SJSA1 (cell line): ENCODE data around the gene PTPN18. TPM values are rescaled to one million over a fixed set of nuclear protein-coding genes. Genes with fewer than 3 reads are reported as not detected.
A peak's percentile ranks its signal among the peaks of the same experiment; 100 is the strongest.
"Not testable (repeated sequence)": the region's sequence is repeated elsewhere in the genome, so short reads cannot be mapped to it uniquely, and the experiment has no call there.

Experiments
- DNase-seq, 2 experiments: peaks; one replicate each; pipeline ENCODE4 v3.0.0-alpha.2; 2015 to 2020; ENCODE audit warnings: low spot score in 2 of 2, low read depth in 1 of 2
- H3K27ac ChIP-seq: fragments of 250-450 bp; sonication (Bioruptor Pico); 2 replicates; pipeline ENCODE4 v1.5.1; 2020; ENCODE audit warnings: mild to moderate bottlenecking, moderate library complexity
- H3K27me3 ChIP-seq: fragments of 250-450 bp; sonication (Bioruptor Pico); replicated peaks from 2 replicates; pipeline ENCODE4 v1.5.1; 2020; ENCODE audit warnings: mild to moderate bottlenecking, moderate library complexity
- H3K36me3 ChIP-seq: fragments of 250-450 bp; sonication (Bioruptor Pico); 2 replicates; pipeline ENCODE4 v1.5.1; 2020; ENCODE audit warnings: mild to moderate bottlenecking
- H3K4me1 ChIP-seq: fragments of 250-450 bp; sonication (Bioruptor Pico); replicated peaks from 2 replicates; pipeline ENCODE4 v1.6.1; 2021; ENCODE audit warnings: mild to moderate bottlenecking
- H3K4me3 ChIP-seq: fragments of 250-450 bp; sonication (Bioruptor Pico); 2 replicates; pipeline ENCODE4 v1.5.1; 2020; ENCODE audit warnings: mild to moderate bottlenecking
- H3K9me3 ChIP-seq: fragments of 250-450 bp; sonication (Bioruptor Pico); replicated peaks from 2 replicates; pipeline ENCODE4 v1.5.1; 2020; ENCODE audit warnings: mild to moderate bottlenecking
- total RNA-seq: library from RNA; depleted of rRNA; stranded (reverse); fragments of >200 nt; shearing (Covaris generic); gene quantifications from 2 replicates; pipeline ENCODE4 v1.2.3, GENCODE V29; 2014; rRNA removed

The PTPN18 gene
- total RNA-seq, result 34.7 and 44.8 TPM in 2 replicates

GRCh38 chr2:130355578-130356431 is at the start of gene PTPN18:
TSS of gene PTPN18 (plus strand) at chr2:130356056. CDS start at chr2:130356108, 52 bp downstream.
- peak; percentile 84 for DNase-seq
- peak within 1 kb of the TSS; percentile 83 for H3K4me3 ChIP-seq
- H3K4me1 ChIP-seq, result peaks cover 23% of the 10 kb centered on the region
- 0 out of 2 replicates have a peak, but pooled peaks cover 3% of the 10 kb centered on the region for H3K9me3 ChIP-seq
- H3K27me3 ChIP-seq, result no peaks in the 10 kb centered on the region
- peak within 1 kb of the TSS; percentile 25; the same call in 1 of the 2 replicates for H3K27ac ChIP-seq
- H3K36me3 ChIP-seq, result peaks cover 4% of the 10 kb centered on the region; the same call in 1 of the 2 replicates

DNA sequence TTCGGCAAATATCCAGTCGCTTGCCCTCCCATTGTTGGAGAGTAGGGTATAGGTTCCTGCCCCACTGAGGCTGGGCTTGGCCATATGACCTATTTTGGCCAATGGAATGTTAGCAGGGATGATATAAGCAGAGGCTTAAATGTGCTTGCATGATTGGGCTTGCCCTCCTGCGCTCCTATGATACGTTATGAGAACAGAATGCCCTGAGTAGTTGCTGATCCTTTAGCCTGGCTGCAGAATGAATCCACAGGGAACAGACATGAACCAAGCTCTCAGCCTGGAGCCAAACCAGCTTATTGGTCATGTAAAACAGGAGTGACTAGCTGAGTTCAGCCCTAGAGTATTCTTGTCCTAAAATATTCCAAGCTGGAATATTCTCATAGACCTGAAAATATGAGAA is 48.0 kb upstream of the PTPN18 start:
- no peak overlapping the region for H3K4me3 ChIP-seq
- peaks cover 25% of the 10 kb centered on the region for H3K27me3 ChIP-seq
- DNase-seq, result no peak
- no peaks in the 10 kb centered on the region for H3K4me1 ChIP-seq
- H3K36me3 ChIP-seq, result no peaks in the 10 kb centered on the region
- no peak overlapping the region for H3K27ac ChIP-seq
- H3K9me3 ChIP-seq, result no peaks in the 10 kb centered on the region

DNA sequence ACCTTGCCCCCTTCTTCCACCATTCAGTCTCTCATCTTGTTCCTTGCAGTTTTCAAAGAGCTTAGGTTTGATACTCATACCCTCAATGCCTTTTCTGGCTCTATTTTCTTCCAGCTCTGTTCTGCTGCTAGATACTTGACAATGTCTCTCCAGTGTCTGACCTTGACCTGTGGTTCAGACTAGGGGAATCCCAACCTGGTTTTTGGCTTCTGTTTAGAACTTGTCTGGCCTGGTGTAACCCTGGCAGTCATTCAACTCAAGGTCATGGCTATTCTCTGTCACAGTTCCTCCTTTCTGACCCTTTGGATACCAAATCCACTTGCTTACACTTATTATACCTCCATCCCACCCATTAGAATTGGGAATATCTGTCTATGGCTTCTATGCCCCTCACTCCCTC is 45.0 kb upstream of the PTPN18 start:
- Histone ChIP-seq H3K9me3 (no peaks in the 10 kb centered on the region), H3K4me1 (no peaks in the 10 kb centered on the region), H3K27ac (no peak overlapping the region), H3K4me3 (no peak overlapping the region), H3K27me3 (peaks cover 10% of the 10 kb centered on the region), H3K36me3 (no peaks in the 10 kb centered on the region)
- DNase-seq, result no peak

GRCh38 chr2:130313812-130314334 is 42.0 kb upstream of the PTPN18 start:
- Histone ChIP-seq H3K27ac (no peak overlapping the region), H3K4me3 (no peak overlapping the region), H3K36me3 (no peaks in the 10 kb centered on the region), H3K4me1 (no peaks in the 10 kb centered on the region), H3K9me3 (no peaks in the 10 kb centered on the region), H3K27me3 (no peaks in the 10 kb centered on the region; the same call in none of the 2 replicates)
- DNase-seq, result no peak

DNA sequence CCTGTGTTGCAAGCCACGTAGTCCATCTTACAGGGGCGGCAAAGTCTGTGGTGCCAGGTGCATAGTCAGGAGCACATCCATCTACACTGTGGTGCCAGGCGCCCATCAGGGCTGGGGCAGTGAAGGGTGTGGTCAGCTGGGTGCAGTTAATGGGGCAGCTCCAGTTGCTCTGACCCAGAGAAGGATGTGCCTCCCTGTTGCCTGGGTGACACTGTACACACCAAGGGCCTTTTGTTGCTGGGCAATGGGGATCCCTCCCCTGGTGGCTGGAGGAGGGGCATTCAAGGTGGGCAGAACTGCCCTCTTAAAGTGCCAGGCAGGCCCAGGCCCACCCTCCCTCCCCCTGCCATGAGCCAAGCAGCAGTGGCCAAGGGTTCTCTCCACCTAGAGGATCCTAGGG is 41.5 kb upstream of the PTPN18 start:
- Histone ChIP-seq H3K4me1 (no peaks in the 10 kb centered on the region), H3K27ac (no peak overlapping the region), H3K36me3 (no peaks in the 10 kb centered on the region), H3K4me3 (no peak overlapping the region), H3K27me3 (no peaks in the 10 kb centered on the region; the same call in 1 of the 2 replicates), H3K9me3 (no peaks in the 10 kb centered on the region)
- DNase-seq, result no peak

DNA sequence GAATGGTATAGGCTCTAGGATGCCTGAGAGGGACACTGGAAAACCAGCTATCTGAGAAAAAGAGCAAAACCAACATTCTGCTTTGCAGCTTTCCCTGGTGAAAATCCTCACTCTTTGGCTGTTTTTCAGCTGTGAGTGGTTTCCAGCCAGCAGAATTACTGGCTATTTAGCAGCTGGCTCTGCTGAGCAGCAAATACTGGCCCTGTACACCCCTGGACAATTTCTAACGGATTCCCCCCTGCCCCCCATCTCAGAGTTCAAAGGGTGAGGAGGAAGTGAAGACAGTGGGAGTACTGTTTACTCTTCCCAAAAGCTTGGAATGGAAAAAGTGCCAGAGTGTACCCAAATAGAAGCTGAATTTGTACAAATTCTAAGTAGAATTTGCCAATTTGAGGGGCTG is 39.3 kb upstream of the PTPN18 start:
- Histone ChIP-seq H3K36me3 (no peaks in the 10 kb centered on the region), H3K9me3 (no peaks in the 10 kb centered on the region), H3K27ac (no peak overlapping the region), H3K4me1 (no peaks in the 10 kb centered on the region), H3K27me3 (peaks cover 3% of the 10 kb centered on the region), H3K4me3 (no peak overlapping the region)
- DNase-seq, result no peak

DNA sequence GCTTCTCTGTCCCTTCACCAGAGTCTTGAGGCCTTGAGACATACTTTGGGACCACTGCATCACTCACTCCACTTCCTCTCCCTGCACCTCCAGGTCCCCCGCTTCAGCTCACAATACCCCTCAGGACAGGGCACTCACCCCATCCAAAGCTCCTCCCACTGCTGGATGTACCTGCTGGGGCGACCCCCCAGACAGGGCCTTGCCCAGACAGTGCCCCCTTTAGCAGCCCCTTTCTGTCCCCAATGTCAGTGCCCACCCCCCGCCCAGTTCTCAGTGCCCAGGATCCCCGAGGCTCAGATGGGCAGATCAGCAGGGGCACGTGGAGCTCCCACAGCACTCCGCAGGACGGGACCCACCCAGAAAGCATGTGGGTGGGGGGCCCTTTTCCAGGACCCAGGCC is 37.0 kb upstream of the PTPN18 start:
- no peak for DNase-seq
- no peaks in the 10 kb centered on the region for H3K9me3 ChIP-seq
- H3K27ac ChIP-seq, result no peak overlapping the region
- H3K36me3 ChIP-seq, result no peaks in the 10 kb centered on the region
- H3K4me3 ChIP-seq, result no peak overlapping the region
- H3K4me1 ChIP-seq, result no peaks in the 10 kb centered on the region
- peaks cover 10% of the 10 kb centered on the region for H3K27me3 ChIP-seq

- DNase-seq, result no peak
- H3K27me3 ChIP-seq, result peaks cover 17% of the 10 kb centered on the region
- H3K36me3 ChIP-seq, result no peaks in the 10 kb centered on the region
- no peaks in the 10 kb centered on the region for H3K4me1 ChIP-seq
- H3K9me3 ChIP-seq, result no peaks in the 10 kb centered on the region
- H3K27ac ChIP-seq, result no peak overlapping the region
- no peak overlapping the region for H3K4me3 ChIP-seq
Observed at GRCh38 chr2:130319536-130319935, 36.3 kb upstream of the PTPN18 start.

- Histone ChIP-seq H3K4me3 (no peak overlapping the region), H3K36me3 (no peaks in the 10 kb centered on the region), H3K9me3 (no peaks in the 10 kb centered on the region), H3K27me3 (peaks cover 20% of the 10 kb centered on the region), H3K4me1 (peaks cover 19% of the 10 kb centered on the region), H3K27ac (no peak overlapping the region)
- DNase-seq, result peak; percentile 62 to 79
Observed at GRCh38 chr2:130327703-130328527, 27.9 kb upstream of the PTPN18 start.

GRCh38 chr2:130328710-130329109 is 27.1 kb upstream of the PTPN18 start:
- Histone ChIP-seq H3K36me3 (no peaks in the 10 kb centered on the region), H3K4me3 (no peak overlapping the region), H3K27me3 (peaks cover 14% of the 10 kb centered on the region), H3K27ac (no peak overlapping the region), H3K9me3 (no peaks in the 10 kb centered on the region), H3K4me1 (peaks cover 19% of the 10 kb centered on the region)
- DNase-seq, result peak in 1 of 2 experiments; percentile 31

GRCh38 chr2:130332271-130333073 is 23.4 kb upstream of the PTPN18 start:
- Histone ChIP-seq H3K9me3 (no peaks in the 10 kb centered on the region), H3K36me3 (no peaks in the 10 kb centered on the region), H3K4me3 (no peak overlapping the region), H3K27me3 (0 out of 2 replicates have a peak, but pooled peaks cover 7% of the 10 kb centered on the region), H3K27ac (no peak overlapping the region), H3K4me1 (peaks cover 23% of the 10 kb centered on the region)
- DNase-seq, result peak; percentile 62 to 79

DNA sequence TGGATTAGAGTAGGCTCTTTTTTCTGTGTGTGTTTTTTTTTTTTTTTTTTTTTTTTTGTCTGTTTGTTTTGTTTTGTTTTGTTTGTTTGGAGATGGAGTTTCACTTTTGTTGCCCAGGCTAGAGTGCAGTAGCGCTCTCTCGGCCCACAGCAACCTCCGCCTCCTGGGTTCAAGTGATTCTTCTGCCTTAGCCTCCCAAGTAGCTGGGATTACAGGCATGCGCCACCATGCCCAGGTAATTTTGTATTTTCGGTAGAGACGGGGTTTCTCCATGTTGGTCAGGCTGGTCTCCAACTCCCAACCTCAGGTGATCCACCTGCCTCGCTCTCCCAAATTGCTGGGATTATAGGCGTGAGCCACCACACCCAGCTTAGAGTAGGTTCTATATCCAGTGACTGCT is 22.6 kb upstream of the PTPN18 start:
- H3K4me1 ChIP-seq, result peaks cover 23% of the 10 kb centered on the region
- not testable (repeated sequence) for H3K4me3 ChIP-seq

GRCh38 chr2:130334026-130334425 is 21.8 kb upstream of the PTPN18 start:
- Histone ChIP-seq H3K27me3 (0 out of 2 replicates have a peak, but pooled peaks cover 7% of the 10 kb centered on the region), H3K4me1 (peaks cover 20% of the 10 kb centered on the region), H3K27ac (no peak overlapping the region), H3K4me3 (no peak overlapping the region), H3K9me3 (no peaks in the 10 kb centered on the region), H3K36me3 (peaks cover 8% of the 10 kb centered on the region)
- DNase-seq, result peak in 1 of 2 experiments; percentile 13

More for the DNA sequence above, 22.6 kb upstream of the PTPN18 start:
- not testable (repeated sequence) for H3K27me3 ChIP-seq, H3K27ac ChIP-seq, H3K36me3 ChIP-seq, H3K9me3 ChIP-seq
- peak in 1 of 2 experiments; percentile 2 for DNase-seq
